EH (cell line): Measurements from ENCODE around the gene ALOX15B.

Source experiments
- DNase-seq: peaks from one replicate; pipeline ENCODE4 v3.0.0-alpha.2; 2015; ENCODE audit warnings: low read depth

Gene ALOX15B

GRCh38 chr17:8038954-8039610, at the start of gene ALOX15B:
TSS of gene ALOX15B (plus strand) at chr17:8039059. CDS start at chr17:8039156, 97 bp downstream.
- no peak for DNase-seq

- DNase-seq = peak; percentile 69
Observed at GRCh38 chr17:7989781-7990655, 48.8 kb upstream of the ALOX15B start.

- DNase-seq = peak; percentile 68
Observed at GRCh38 chr17:7992516-7992915, 46.3 kb upstream of the ALOX15B start.

GRCh38 chr17:7992924-7993323, 45.9 kb upstream of the ALOX15B start:
- no peak for DNase-seq

- DNase-seq = no peak
Observed at GRCh38 chr17:7993972-7994589, 44.8 kb upstream of the ALOX15B start.

GRCh38 chr17:7995724-7996123, 43.1 kb upstream of the ALOX15B start:
- no peak for DNase-seq

GRCh38 chr17:7997186-7997585, 41.7 kb upstream of the ALOX15B start:
- DNase-seq = peak; percentile 35

- no peak for DNase-seq
Observed at GRCh38 chr17:8001976-8002720, 36.7 kb upstream of the ALOX15B start, which contains the start of gene GUCY2D. TSS of gene GUCY2D (plus strand) at chr17:8002615. CDS start at chr17:8003048, 433 bp downstream.

GRCh38 chr17:8002721-8003593, 35.9 kb upstream of the ALOX15B start:
- no peak for DNase-seq

- no peak for DNase-seq
Observed at GRCh38 chr17:8003594-8004181, 35.2 kb upstream of the ALOX15B start.

GRCh38 chr17:8004899-8005298, 34.0 kb upstream of the ALOX15B start:
- peak; percentile 88 for DNase-seq

- peak; percentile 70 for DNase-seq
Observed at GRCh38 chr17:8005357-8005756, 33.5 kb upstream of the ALOX15B start.

GRCh38 chr17:8005967-8006730, 32.7 kb upstream of the ALOX15B start:
- DNase-seq = no peak

GRCh38 chr17:8006836-8007680, 31.8 kb upstream of the ALOX15B start:
- no peak for DNase-seq

GRCh38 chr17:8007836-8008235, 31.0 kb upstream of the ALOX15B start:
- DNase-seq = no peak

- no peak for DNase-seq
Observed at GRCh38 chr17:8012045-8012580, 26.7 kb upstream of the ALOX15B start.

- DNase-seq = no peak
Observed at GRCh38 chr17:8012996-8013640, 25.7 kb upstream of the ALOX15B start.
